HG03342 (cell line): ENCODE measurements around the gene RELL2.

Source experiments
- ATAC-seq: cut with Tn5 transposase; IDR thresholded peaks from one replicate; pipeline ENCODE4 v1.9.1; 2021; ENCODE audit warnings: mild to moderate bottlenecking, moderate library complexity; ENCODE audit not compliant: unreplicated experiment

RELL2 gene

GRCh38 chr5:141618030-141618803, 18.6 kb upstream of the RELL2 start:
- ATAC-seq, result peak; percentile 37

DNA sequence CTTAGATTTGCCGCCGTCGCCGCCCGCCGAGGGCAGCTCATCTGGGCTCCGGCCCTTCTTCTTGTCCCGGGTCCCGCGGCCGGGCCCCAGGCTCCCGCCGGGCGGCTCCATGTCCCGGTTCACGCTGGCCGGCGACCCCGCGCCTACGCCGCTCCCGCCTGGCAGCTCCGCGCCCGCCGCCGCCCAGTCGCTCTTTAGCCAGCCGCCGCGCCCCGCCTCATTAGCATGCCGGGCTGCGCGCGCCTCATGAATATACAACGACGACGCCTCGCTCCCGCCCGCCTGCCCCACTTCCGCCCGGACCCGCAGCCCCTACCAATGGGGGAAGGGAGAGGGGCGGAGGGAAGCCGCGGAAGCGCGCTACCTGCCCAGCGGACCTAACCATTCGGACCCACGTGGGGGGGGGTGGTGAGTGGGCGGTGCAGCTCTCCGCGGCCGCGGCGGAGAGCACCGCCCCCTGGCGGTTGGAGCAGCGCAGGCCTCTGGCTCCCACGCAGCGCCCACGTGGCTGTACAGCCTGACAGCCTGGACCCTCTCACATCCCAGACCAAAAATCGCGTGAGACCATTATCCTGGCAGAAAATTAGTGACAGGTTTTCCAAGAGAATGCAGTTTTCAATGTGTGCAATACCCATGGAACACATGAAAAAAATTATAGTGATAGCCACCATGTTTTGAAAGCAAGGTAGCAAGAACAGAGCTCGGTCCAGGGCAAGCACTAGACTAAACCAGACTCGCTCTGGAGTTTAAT, 17.8 kb upstream of the RELL2 start, which contains the start of gene DIAPH1:
DIAPH1 (minus strand) TSS at position 197 of the 751 bp plus-strand sequence; CDS start at position 111, 86 bp downstream.
- peak; percentile 81 for ATAC-seq

DNA sequence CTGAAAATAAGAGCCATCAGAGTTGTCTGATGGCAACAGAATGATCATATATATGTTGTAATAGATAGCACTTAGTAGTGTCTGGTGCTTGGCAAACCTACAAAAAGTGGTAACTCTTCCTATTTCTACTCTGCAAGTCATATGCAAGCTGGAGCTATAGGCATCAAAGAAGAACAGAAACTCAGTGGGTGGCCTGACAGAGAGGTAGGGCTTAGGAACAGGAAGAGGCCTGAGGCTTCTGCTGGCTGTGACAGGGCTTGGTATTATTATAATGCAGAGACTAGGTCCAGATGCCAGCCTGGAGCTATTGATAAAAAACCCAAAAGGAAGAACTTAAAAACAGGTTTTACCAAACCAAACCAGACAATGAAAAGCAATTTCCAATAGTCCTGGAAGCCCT, 13.6 kb upstream of the RELL2 start:
- peak; percentile 46 for ATAC-seq

DNA sequence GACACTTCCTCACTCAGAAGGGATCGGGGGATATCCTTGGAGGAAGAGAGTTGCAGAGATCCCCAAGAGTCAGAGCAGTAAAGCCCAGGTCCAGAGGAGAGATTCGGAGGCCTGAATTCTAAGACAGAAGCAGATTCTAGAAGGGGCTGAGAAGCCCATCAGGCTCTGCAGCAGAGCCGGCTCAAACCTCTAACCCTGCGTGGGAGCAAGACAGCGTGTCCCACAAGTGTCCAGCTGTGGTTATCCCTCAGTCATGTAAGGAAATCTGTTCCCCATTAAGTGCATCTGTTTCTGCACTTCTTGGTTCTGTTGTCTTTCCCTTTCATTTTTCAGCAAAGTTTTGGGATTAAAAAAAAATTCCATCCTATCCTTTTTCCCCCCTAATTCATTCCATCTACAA, 13.2 kb upstream of the RELL2 start:
- ATAC-seq, result no peak

DNA sequence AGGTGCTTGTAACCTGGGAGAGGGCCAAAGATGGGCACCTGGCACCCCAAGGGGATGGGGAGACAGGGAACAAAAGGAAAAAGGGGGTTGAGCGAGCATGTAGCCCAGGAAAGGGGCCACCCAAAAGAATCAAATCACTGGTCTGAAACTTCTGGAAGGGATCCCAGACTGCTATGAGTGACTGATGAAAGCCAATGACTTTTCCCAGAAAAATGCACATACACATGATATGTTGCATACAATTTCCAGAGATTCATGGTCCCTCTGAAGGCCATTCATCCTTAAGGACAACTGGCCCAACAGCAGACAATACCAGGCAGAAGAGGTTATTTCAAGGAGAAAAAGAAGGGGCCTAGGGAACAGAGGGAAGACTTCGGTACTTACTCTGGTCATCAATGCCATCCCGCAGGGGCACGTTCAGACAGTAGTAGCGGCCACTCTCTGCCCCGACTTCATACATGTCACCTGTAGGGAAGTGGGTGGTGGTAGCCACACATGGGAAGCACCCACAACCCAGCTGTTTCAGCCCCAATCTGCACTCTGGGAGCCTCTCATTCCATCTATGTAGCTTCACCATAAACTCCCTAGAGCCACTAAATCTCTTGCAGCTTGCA, 8.5 kb upstream of the RELL2 start:
- ATAC-seq, result no peak

- no peak for ATAC-seq
These were observed 6.1 kb upstream of the RELL2 start for GRCh38 chr5:141630570-141631140.

- ATAC-seq, result no peak
These were observed 4.1 kb upstream of the RELL2 start for GRCh38 chr5:141632650-141633049.

DNA sequence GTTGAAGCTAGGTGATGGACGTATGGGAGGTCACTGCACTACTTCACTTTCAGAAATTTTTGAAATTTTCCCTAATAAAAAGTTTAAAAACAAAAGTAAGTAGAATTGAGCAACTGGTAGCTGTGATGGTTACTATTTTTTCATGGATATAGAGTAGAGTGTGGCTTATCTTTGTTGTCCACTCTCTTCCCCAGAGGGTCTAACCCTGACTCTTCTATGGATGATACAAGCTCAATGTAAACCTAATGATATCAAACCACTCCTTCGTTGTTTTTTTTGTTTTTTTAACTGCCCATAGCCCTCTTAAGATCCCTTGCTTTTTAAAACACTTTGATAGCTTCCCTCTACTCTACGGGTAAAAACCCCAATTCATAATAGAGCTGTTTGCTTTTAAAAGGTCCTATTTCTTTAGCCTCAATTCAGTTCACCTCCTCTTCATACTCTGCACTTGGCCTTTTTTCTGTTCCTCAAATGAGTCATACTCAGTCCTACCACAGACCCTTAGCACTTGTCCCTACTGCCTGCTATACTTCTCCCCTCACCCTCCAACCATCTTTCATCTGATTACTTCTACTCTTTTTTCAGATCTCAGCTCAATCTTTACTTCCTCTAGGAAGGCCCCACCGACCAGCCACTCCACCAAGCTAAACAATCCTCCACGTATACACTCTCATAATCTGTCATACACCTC, 2.8 kb upstream of the RELL2 start:
- ATAC-seq, result peak; percentile 57

GRCh38 chr5:141634720-141635119, 2.1 kb upstream of the RELL2 start:
- ATAC-seq, result no peak

DNA sequence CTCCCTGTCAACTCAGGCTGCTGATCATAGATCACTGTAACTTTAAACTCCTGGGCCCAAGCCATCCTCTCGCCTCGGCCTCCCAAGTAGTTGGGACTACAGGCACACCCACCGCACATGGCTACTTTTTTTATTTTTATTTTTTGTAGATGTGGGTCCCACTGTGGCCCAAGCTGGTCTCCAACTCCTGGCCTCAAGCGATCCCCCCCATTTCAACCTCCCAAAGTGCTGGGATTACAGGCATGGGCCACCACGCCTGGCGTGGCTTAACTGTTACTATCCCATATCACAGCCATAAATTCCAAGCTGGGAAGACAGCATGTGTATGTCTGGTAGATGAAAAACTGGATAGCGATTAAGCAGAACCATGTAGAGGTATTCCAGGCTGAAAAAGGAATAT, 1.2 kb upstream of the RELL2 start:
- no peak for ATAC-seq

DNA sequence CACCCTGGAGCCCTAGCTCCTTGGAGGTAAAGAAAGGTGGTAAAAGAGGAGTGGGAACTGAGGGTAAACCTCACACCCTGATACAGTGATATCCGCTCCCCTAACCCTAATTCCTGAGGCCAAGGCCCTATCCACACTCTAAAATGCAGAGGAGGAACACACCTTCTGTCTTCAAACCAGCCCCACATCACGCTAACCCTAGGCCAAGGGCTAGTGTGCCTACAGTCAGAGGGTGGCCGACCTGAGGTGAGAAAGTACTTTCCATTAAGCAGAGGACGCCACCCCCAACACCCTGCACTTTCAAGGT, 738 bp upstream of the RELL2 start:
- ATAC-seq, result no peak

- ATAC-seq, result peak; percentile 16
These were observed 448 bp downstream of the RELL2 start for GRCh38 chr5:141637123-141637766.

- ATAC-seq, result peak; percentile 42
These were observed 1.1 kb downstream of the RELL2 start for GRCh38 chr5:141637767-141638419.

GRCh38 chr5:141638771-141639170, 2.0 kb downstream of the RELL2 start:
- ATAC-seq, result no peak

- ATAC-seq, result no peak
These were observed 2.7 kb downstream of the RELL2 start for GRCh38 chr5:141639357-141640050.

GRCh38 chr5:141640051-141640415, 3.2 kb downstream of the RELL2 start:
- no peak for ATAC-seq

- ATAC-seq, result no peak
These were observed 3.9 kb downstream of the RELL2 start for GRCh38 chr5:141640698-141641097.

DNA sequence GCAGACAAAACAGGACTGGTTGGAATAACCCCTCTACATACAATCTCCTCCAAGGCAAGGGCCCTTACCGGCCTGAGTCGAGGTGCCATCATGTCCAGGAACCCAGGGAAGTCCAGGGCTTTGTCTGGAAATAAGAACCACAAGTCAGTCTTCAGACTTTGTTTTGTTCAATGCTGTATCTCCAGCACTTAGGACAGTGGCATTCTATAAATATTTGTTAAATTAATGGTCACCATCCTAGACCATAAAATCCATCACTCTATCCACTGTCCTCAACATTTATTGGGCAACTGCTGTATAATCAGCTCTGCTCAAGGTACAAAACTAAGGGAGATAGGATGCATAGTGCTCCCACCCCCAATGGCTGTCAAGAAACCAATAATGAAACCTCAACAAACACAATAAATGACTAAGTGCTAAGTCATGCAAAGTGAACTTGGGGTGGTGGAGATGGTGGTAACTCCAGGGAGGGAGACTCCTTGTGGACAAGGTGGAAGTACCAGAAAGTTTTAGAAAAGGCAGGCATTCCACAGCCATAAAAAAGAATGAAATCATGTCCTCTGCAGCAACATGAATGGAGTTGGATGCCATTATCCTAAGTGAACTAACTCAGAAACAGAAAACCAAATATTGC, 5.0 kb downstream of the RELL2 start:
- ATAC-seq, result peak; percentile 44

- no peak for ATAC-seq
These were observed 9.2 kb downstream of the RELL2 start for GRCh38 chr5:141646026-141646425.
